Nephron (organoid): Measurements from ENCODE around the gene AKAP9.

Source experiments
- H3K27ac Mint-ChIP-seq, 3 experiments: 2 replicates each; pipeline ENCODE4 v1.8.0; 2020; ENCODE audit warnings: mixed read lengths in 3 of 3, mild to moderate bottlenecking in 2 of 3, moderate library complexity in 1 of 3
- H3K27me3 Mint-ChIP-seq: 2 replicates; pipeline ENCODE4 v1.8.0; 2021; ENCODE audit warnings: low read depth, mild to moderate bottlenecking, moderate library complexity, mixed read lengths
- H3K36me3 Mint-ChIP-seq: 2 replicates; pipeline ENCODE4 v1.8.0; 2020; ENCODE audit warnings: low read depth, mixed read lengths
- H3K4me1 Mint-ChIP-seq: 2 replicates; pipeline ENCODE4 v1.8.0; 2020; ENCODE audit warnings: mixed read lengths
- H3K4me3 Mint-ChIP-seq, 3 experiments: 2 replicates each; pipeline ENCODE4 v1.8.0; 2020; ENCODE audit warnings: mild to moderate bottlenecking in 3 of 3, mixed read lengths in 3 of 3, moderate library complexity in 2 of 3
- H3K9me3 Mint-ChIP-seq: 2 replicates; pipeline ENCODE4 v1.8.0; 2020; ENCODE audit warnings: mixed read lengths
- CTCF ChIP-seq, 3 experiments: fragments of 200-600 bp; sonication (generic); IDR thresholded peaks; one replicate each; pipeline ENCODE4 v1.5.0; 2021; ENCODE audit warnings: antibody characterized with exemption in 3 of 3; ENCODE audit not compliant: unreplicated experiment in 3 of 3

The AKAP9 gene

GRCh38 chr7:91999631-92000565, 59.2 kb downstream of the AKAP9 start:
- Mint-ChIP-seq H3K27ac (no peak overlapping the region), H3K36me3 (peaks cover 83% of the 10 kb centered on the region), H3K9me3 (peaks cover 23% of the 10 kb centered on the region), H3K27me3 (no peaks in the 10 kb centered on the region), H3K4me1 (no peaks in the 10 kb centered on the region), H3K4me3 (no peak overlapping the region)
- no peak for TF ChIP-seq CTCF (IDR thresholded peaks at IDR 0.05; ENCODE audit: unreplicated experiment in 3 of 3)

- TF ChIP-seq CTCF (IDR thresholded peaks at IDR 0.05; ENCODE audit: unreplicated experiment in 3 of 3) = no peak
- Mint-ChIP-seq H3K4me3 (no peak overlapping the region), H3K27ac (no peak overlapping the region), H3K4me1 (no peaks in the 10 kb centered on the region), H3K9me3 (peaks cover 33% of the 10 kb centered on the region), H3K36me3 (peaks cover 82% of the 10 kb centered on the region), H3K27me3 (no peaks in the 10 kb centered on the region)
Measured at GRCh38 chr7:92002720-92003119, 62.1 kb downstream of the AKAP9 start.

GRCh38 chr7:92006046-92006445, 65.4 kb downstream of the AKAP9 start:
- Mint-ChIP-seq H3K4me3 (no peak overlapping the region), H3K4me1 (no peaks in the 10 kb centered on the region), H3K27ac (no peak overlapping the region), H3K27me3 (no peaks in the 10 kb centered on the region), H3K9me3 (peaks cover 41% of the 10 kb centered on the region), H3K36me3 (peaks cover 93% of the 10 kb centered on the region)
- TF ChIP-seq CTCF (IDR thresholded peaks at IDR 0.05; ENCODE audit: unreplicated experiment in 3 of 3) = no peak

- H3K4me1 Mint-ChIP-seq = no peaks in the 10 kb centered on the region
- no peaks in the 10 kb centered on the region for H3K27me3 Mint-ChIP-seq
- peaks cover 25% of the 10 kb centered on the region for H3K9me3 Mint-ChIP-seq
- no peak overlapping the region for H3K27ac Mint-ChIP-seq
- TF ChIP-seq CTCF (IDR thresholded peaks at IDR 0.05; ENCODE audit: unreplicated experiment in 3 of 3) = no peak
- H3K4me3 Mint-ChIP-seq = no peak overlapping the region
- H3K36me3 Mint-ChIP-seq = peaks cover 92% of the 10 kb centered on the region
Measured at GRCh38 chr7:92010215-92010614, 69.6 kb downstream of the AKAP9 start.

- peaks cover 18% of the 10 kb centered on the region for H3K9me3 Mint-ChIP-seq
- no peaks in the 10 kb centered on the region for H3K27me3 Mint-ChIP-seq
- no peak overlapping the region for H3K27ac Mint-ChIP-seq
- H3K4me3 Mint-ChIP-seq = no peak overlapping the region
- H3K36me3 Mint-ChIP-seq = peaks cover 82% of the 10 kb centered on the region
- no peak for TF ChIP-seq CTCF (IDR thresholded peaks at IDR 0.05; ENCODE audit: unreplicated experiment in 3 of 3)
- no peaks in the 10 kb centered on the region for H3K4me1 Mint-ChIP-seq
Measured at GRCh38 chr7:92013611-92014010, 72.9 kb downstream of the AKAP9 start.

GRCh38 chr7:92020636-92021035, 80.0 kb downstream of the AKAP9 start:
- H3K4me3 Mint-ChIP-seq = no peak overlapping the region
- H3K4me1 Mint-ChIP-seq = no peaks in the 10 kb centered on the region
- TF ChIP-seq CTCF (IDR thresholded peaks at IDR 0.05; ENCODE audit: unreplicated experiment in 3 of 3) = no peak
- H3K27me3 Mint-ChIP-seq = no peaks in the 10 kb centered on the region
- H3K9me3 Mint-ChIP-seq = peaks cover 5% of the 10 kb centered on the region
- peaks cover 63% of the 10 kb centered on the region for H3K36me3 Mint-ChIP-seq
- H3K27ac Mint-ChIP-seq = no peak overlapping the region
